ENCODE measurements around the gene MEX3D.

MEX3D gene

GRCh38 chr19:1568320-1569019, at the start of gene MEX3D:
MEX3D (minus strand) TSS chr19:1568325; CDS start chr19:1568058, 267 bp downstream.
- DNase-seq: peak; percentile 54

GRCh38 chr19:1616875-1617274, 48.8 kb upstream of the MEX3D start:
- DNase-seq: no peak

- DNase-seq: no peak
Measured at GRCh38 chr19:1616396-1616795, 48.3 kb upstream of the MEX3D start.

- no peak for DNase-seq
Measured at GRCh38 chr19:1615156-1615765, 47.1 kb upstream of the MEX3D start.

GRCh38 chr19:1613808-1614570, 45.9 kb upstream of the MEX3D start:
- DNase-seq: no peak

- DNase-seq: no peak
Measured at GRCh38 chr19:1613146-1613545, 45.0 kb upstream of the MEX3D start.

GRCh38 chr19:1612114-1613086, 44.3 kb upstream of the MEX3D start:
- DNase-seq: no peak

- no peak for DNase-seq
Measured at GRCh38 chr19:1611353-1611752, 43.2 kb upstream of the MEX3D start.

GRCh38 chr19:1610579-1610978, 42.5 kb upstream of the MEX3D start:
- no peak for DNase-seq

- DNase-seq: no peak
Measured at GRCh38 chr19:1609680-1610474, 41.8 kb upstream of the MEX3D start.

GRCh38 chr19:1609103-1609396, 40.9 kb upstream of the MEX3D start:
- DNase-seq: no peak

GRCh38 chr19:1608359-1609102, 40.4 kb upstream of the MEX3D start:
- DNase-seq: no peak

- no peak for DNase-seq
Measured at GRCh38 chr19:1606138-1606651, 38.1 kb upstream of the MEX3D start.

- DNase-seq: peak; percentile 96
Measured at GRCh38 chr19:1605236-1606137, 37.4 kb upstream of the MEX3D start, which contains the start of gene UQCR11. UQCR11 (minus strand) TSS chr19:1605462; CDS start chr19:1605409, 53 bp downstream.

- no peak for DNase-seq
Measured at GRCh38 chr19:1602091-1602707, 34.1 kb upstream of the MEX3D start.

- DNase-seq: no peak
Measured at GRCh38 chr19:1601613-1602064, 33.5 kb upstream of the MEX3D start.

GRCh38 chr19:1599460-1599846, 31.3 kb upstream of the MEX3D start:
- no peak for DNase-seq

GRCh38 chr19:1598777-1599459, 30.8 kb upstream of the MEX3D start:
- DNase-seq: no peak

GRCh38 chr19:1593501-1593772, 25.3 kb upstream of the MEX3D start:
- no peak for DNase-seq

All from NCI-H1105 treated with DMSO at 0.1 percent for 48 hours (cell line).